Gastroesophageal sphincter (tissue), 3 donors: ENCODE results near the gene SNED1.

Experiments
- CTCF ChIP-seq, 4 experiments: fragments of 200-600 bp in 2 of 4; fragments of 450-650 bp in 2 of 4; sonication (generic) in 1 of 4; IDR thresholded peaks; one replicate each; pipeline ENCODE4 v1.5.1; 2017 to 2019; ENCODE audit warnings: antibody characterized with exemption in 4 of 4, mild to moderate bottlenecking in 2 of 4, moderate library complexity in 2 of 4
- EP300 ChIP-seq: sonication (generic); formaldehyde crosslinking; IDR thresholded peaks from one replicate; pipeline ENCODE4 v1.6.1; 2017; ENCODE audit warnings: antibody characterized with exemption, mild to moderate bottlenecking
- POLR2AphosphoS5 ChIP-seq: sonication (generic); formaldehyde crosslinking; IDR thresholded peaks from one replicate; pipeline ENCODE4 v1.6.1; 2017; ENCODE audit warnings: antibody characterized with exemption

GRCh38 chr2:241000831-241001321 lies 2.5 kb downstream of the SNED1 start:
- TF ChIP-seq POLR2AphosphoS5 (no peak), CTCF (IDR thresholded peaks at IDR 0.05) (no peak), EP300 (no peak)
